Activated T-helper 2 cell treated with anti-CD3 and anti-CD28 coated beads, Interferon-gamma antibody, Interleukin-2, Interleukin-4, amounts not matched to agents 10 μg/mL and 5 μg/mL and 100 μg/mL, durations not matched to agents 14 hours and 24 hours and 36 hours (primary cell): ENCODE results near the gene DOK6. TPM values are rescaled to one million over a fixed set of nuclear protein-coding genes. Genes with fewer than 3 reads are reported as not detected.

Source experiments
- DNase-seq: peaks from one replicate; pipeline ENCODE4 v3.0.0; 2021; ENCODE audit warnings: low spot score
- H3K27ac Mint-ChIP-seq: one replicate; pipeline ENCODE4 v1.8.0; 2021; ENCODE audit warnings: mixed read lengths
- H3K27me3 Mint-ChIP-seq: one replicate; pipeline ENCODE4 v1.8.0; 2021; ENCODE audit warnings: low read depth, mixed read lengths
- H3K36me3 Mint-ChIP-seq: one replicate; pipeline ENCODE4 v1.8.0; 2021; ENCODE audit warnings: low read depth, mixed read lengths
- H3K4me1 Mint-ChIP-seq: one replicate; pipeline ENCODE4 v1.8.0; 2021; ENCODE audit warnings: low read depth, mixed read lengths
- H3K4me3 Mint-ChIP-seq: one replicate; pipeline ENCODE4 v1.8.0; 2021; ENCODE audit warnings: low read depth, mild to moderate bottlenecking, moderate library complexity, mixed read lengths
- H3K9me3 Mint-ChIP-seq: one replicate; pipeline ENCODE4 v1.8.0; 2021; ENCODE audit warnings: mixed read lengths
- intact Hi-C: fragments of 100-400 bp; cut with micrococcal nuclease; formaldehyde crosslinking; loops from one replicate; pipeline ENCODE4 v1.15.1; 2023
- total RNA-seq: library from RNA; stranded (reverse); gene quantifications from 2 replicates; pipeline ENCODE4 v1.2.3, GENCODE V29; 2022

The DOK6 gene
- total RNA-seq, 1 donor from 2014 or later: not detected

DNA sequence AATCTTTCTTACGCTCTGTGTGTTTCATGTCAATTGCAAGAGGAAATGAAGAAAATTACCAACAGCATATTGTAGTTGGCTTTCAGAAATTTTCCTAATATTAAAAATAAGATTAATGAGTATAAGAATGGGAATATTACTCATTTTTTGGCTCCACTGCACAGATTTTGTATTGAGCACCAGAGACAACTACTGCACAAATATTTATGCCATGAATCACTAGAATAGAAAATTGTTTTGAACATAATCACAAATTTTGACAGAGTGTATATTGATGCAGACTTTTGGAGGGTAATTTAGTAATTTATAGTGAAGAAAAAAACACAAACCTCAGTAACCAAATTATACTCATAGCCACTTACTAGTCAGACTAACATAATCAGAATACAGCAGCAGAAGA lies 118.3 kb downstream of the DOK6 start:
- H3K27ac Mint-ChIP-seq: no peak overlapping the region
- no peak overlapping the region for H3K4me3 Mint-ChIP-seq
- no peak for DNase-seq
- intact Hi-C loops: no loop called here
- no peaks in the 10 kb centered on the region for H3K36me3 Mint-ChIP-seq
- no peaks in the 10 kb centered on the region for H3K9me3 Mint-ChIP-seq
- H3K4me1 Mint-ChIP-seq: no peaks in the 10 kb centered on the region
- H3K27me3 Mint-ChIP-seq: no peaks in the 10 kb centered on the region

DNA sequence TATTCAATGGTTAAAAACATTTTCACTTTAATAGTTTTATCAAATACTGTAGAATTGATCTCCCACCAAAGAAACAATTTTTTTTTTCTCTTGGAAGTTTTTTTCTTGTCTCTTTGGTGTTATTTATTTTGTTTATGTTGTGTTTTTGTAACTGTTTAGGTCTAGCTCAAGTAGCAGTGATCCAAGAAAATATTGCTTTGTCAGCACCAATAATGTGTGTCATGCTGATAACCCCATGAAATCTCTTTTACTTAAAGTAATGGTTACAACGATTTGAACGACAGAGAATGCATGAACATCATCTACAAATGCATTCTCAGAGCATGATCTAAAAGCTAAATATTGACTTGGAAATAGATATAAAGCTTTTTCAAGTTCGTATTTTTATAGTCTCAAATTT lies 122.9 kb downstream of the DOK6 start:
- Mint-ChIP-seq H3K4me1 (no peaks in the 10 kb centered on the region), H3K27ac (no peak overlapping the region), H3K27me3 (no peaks in the 10 kb centered on the region), H3K4me3 (no peak overlapping the region), H3K36me3 (no peaks in the 10 kb centered on the region), H3K9me3 (no peaks in the 10 kb centered on the region)
- DNase-seq: no peak
- intact Hi-C loops: no loop called here

- no peaks in the 10 kb centered on the region for H3K4me1 Mint-ChIP-seq
- H3K36me3 Mint-ChIP-seq: no peaks in the 10 kb centered on the region
- H3K27me3 Mint-ChIP-seq: no peaks in the 10 kb centered on the region
- no peaks in the 10 kb centered on the region for H3K9me3 Mint-ChIP-seq
- H3K4me3 Mint-ChIP-seq: no peak overlapping the region
- no peak for DNase-seq
- H3K27ac Mint-ChIP-seq: no peak overlapping the region
- intact Hi-C loops: no loop called here
Measured at GRCh38 chr18:69528435-69528834, 127.7 kb downstream of the DOK6 start.

DNA sequence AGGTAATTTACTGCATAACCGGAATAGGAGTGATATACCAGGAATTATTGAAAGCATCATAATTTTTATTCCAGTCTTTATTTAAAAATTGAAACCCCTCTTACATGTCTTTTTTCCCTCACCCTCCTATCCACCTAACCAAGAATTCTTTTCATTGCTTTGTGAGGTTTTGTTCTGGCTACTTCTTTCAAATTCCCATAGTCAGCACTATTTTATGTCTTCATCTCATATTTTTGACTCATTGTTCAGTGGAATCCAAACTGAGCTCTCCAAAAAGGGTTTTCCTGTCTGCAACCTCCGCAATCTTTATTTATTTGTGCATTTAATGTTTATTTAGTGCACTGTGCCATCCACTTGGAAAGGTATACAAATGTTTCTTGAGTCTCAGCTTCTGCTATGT lies 128.5 kb downstream of the DOK6 start:
- DNase-seq: no peak
- Mint-ChIP-seq H3K27me3 (no peaks in the 10 kb centered on the region), H3K4me1 (no peaks in the 10 kb centered on the region), H3K36me3 (no peaks in the 10 kb centered on the region), H3K4me3 (no peak overlapping the region), H3K9me3 (no peaks in the 10 kb centered on the region), H3K27ac (no peak overlapping the region)
- intact Hi-C loops: no loop called here

- Mint-ChIP-seq H3K27ac (no peak overlapping the region), H3K36me3 (no peaks in the 10 kb centered on the region), H3K9me3 (no peaks in the 10 kb centered on the region), H3K4me3 (no peak overlapping the region), H3K4me1 (no peaks in the 10 kb centered on the region), H3K27me3 (no peaks in the 10 kb centered on the region)
- DNase-seq: no peak
- intact Hi-C loops: no loop called here
Measured at GRCh38 chr18:69531973-69532372, 131.3 kb downstream of the DOK6 start.

DNA sequence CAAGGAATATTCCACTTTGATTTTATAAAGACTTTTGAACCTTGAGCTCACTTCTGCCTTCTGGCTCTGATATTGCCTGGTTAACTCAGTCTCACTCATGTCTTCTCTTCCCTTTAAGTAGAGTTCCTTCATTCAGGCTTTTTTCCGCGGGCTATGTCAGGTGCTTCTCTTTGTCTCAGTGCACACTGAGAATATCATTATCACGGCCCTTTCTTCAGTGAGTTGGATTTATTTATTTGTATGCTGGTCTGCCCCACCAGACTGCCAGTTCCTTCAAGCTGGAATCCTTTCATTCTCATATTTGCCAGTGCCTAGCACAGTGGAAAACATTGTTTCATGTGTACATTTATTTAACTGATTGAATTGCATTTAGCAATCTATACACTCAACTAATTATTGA lies 136.5 kb downstream of the DOK6 start:
- Mint-ChIP-seq H3K36me3 (no peaks in the 10 kb centered on the region), H3K4me3 (no peak overlapping the region), H3K4me1 (no peaks in the 10 kb centered on the region), H3K27me3 (no peaks in the 10 kb centered on the region), H3K9me3 (no peaks in the 10 kb centered on the region), H3K27ac (no peak overlapping the region)
- intact Hi-C loops: no loop called here
- no peak for DNase-seq

GRCh38 chr18:69538849-69539248 lies 138.2 kb downstream of the DOK6 start:
- Mint-ChIP-seq H3K4me1 (no peaks in the 10 kb centered on the region), H3K4me3 (no peak overlapping the region), H3K9me3 (no peaks in the 10 kb centered on the region), H3K27me3 (no peaks in the 10 kb centered on the region), H3K27ac (no peak overlapping the region), H3K36me3 (no peaks in the 10 kb centered on the region)
- no peak for DNase-seq
- intact Hi-C loops: no loop called here

GRCh38 chr18:69539404-69539803 lies 138.7 kb downstream of the DOK6 start:
- DNase-seq: no peak
- intact Hi-C loops: no loop called here
- Mint-ChIP-seq H3K27ac (no peak overlapping the region), H3K36me3 (no peaks in the 10 kb centered on the region), H3K4me3 (no peak overlapping the region), H3K9me3 (no peaks in the 10 kb centered on the region), H3K27me3 (no peaks in the 10 kb centered on the region), H3K4me1 (no peaks in the 10 kb centered on the region)

- H3K27me3 Mint-ChIP-seq: no peaks in the 10 kb centered on the region
- intact Hi-C loops: no loop called here
- H3K9me3 Mint-ChIP-seq: no peaks in the 10 kb centered on the region
- no peak overlapping the region for H3K27ac Mint-ChIP-seq
- H3K4me1 Mint-ChIP-seq: no peaks in the 10 kb centered on the region
- DNase-seq: no peak
- H3K36me3 Mint-ChIP-seq: no peaks in the 10 kb centered on the region
- H3K4me3 Mint-ChIP-seq: no peak overlapping the region
Measured at GRCh38 chr18:69556228-69556627, 155.5 kb downstream of the DOK6 start.

- Mint-ChIP-seq H3K4me1 (no peaks in the 10 kb centered on the region), H3K36me3 (no peaks in the 10 kb centered on the region), H3K27ac (no peak overlapping the region), H3K4me3 (no peak overlapping the region), H3K9me3 (no peaks in the 10 kb centered on the region), H3K27me3 (no peaks in the 10 kb centered on the region)
- intact Hi-C loops: no loop called here
- DNase-seq: no peak
Measured at GRCh38 chr18:69557282-69557681, 156.6 kb downstream of the DOK6 start.

DNA sequence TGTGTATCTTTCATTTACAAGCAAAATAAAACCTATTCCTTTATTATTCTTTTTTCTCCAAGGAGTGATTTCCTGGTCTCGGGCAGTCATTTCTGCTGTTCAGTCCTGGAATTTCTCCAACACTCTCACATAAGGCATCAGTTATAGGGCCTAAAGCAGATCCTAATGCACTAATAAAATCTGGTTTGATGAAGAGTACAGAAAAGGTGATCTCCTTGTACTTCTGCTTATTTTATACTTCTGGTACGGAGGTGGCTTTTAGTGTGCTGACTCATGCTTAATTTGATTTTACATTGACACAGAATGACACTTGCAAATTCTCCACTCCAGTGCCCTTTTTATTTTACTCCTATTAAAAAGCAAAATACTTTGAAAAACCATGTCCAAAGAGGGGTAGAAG lies 157.4 kb downstream of the DOK6 start:
- Mint-ChIP-seq H3K27me3 (no peaks in the 10 kb centered on the region), H3K27ac (no peak overlapping the region), H3K36me3 (no peaks in the 10 kb centered on the region), H3K9me3 (no peaks in the 10 kb centered on the region), H3K4me1 (no peaks in the 10 kb centered on the region), H3K4me3 (no peak overlapping the region)
- no peak for DNase-seq
- intact Hi-C loops: no loop called here

GRCh38 chr18:69559604-69560003 lies 158.9 kb downstream of the DOK6 start:
- DNase-seq: no peak
- Mint-ChIP-seq H3K27ac (no peak overlapping the region), H3K4me3 (no peak overlapping the region), H3K36me3 (no peaks in the 10 kb centered on the region), H3K4me1 (no peaks in the 10 kb centered on the region), H3K9me3 (no peaks in the 10 kb centered on the region), H3K27me3 (no peaks in the 10 kb centered on the region)
- intact Hi-C loops: no loop called here

DNA sequence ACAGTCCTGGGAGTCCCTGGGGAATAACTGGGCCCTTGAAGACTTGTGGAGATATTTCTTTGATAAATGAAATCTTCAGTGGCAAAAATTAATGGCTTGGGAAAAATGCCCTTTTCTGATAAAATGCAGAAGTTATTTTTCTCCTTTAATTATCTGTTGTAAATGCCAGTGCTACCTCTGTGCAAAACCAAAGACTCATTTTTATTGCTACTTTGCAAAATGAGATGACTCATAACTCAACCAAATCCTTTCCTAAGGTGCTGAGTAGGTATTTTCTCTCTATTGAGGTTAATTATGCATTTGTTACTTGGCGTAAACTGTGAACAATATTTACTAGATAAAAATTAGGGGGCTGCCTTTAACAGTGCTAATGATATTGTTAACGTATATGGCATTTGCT lies 163.9 kb downstream of the DOK6 start:
- intact Hi-C loops: no loop called here
- H3K9me3 Mint-ChIP-seq: no peaks in the 10 kb centered on the region
- H3K4me3 Mint-ChIP-seq: no peak overlapping the region
- no peaks in the 10 kb centered on the region for H3K4me1 Mint-ChIP-seq
- H3K27ac Mint-ChIP-seq: no peak overlapping the region
- DNase-seq: no peak
- no peaks in the 10 kb centered on the region for H3K27me3 Mint-ChIP-seq
- no peaks in the 10 kb centered on the region for H3K36me3 Mint-ChIP-seq

DNA sequence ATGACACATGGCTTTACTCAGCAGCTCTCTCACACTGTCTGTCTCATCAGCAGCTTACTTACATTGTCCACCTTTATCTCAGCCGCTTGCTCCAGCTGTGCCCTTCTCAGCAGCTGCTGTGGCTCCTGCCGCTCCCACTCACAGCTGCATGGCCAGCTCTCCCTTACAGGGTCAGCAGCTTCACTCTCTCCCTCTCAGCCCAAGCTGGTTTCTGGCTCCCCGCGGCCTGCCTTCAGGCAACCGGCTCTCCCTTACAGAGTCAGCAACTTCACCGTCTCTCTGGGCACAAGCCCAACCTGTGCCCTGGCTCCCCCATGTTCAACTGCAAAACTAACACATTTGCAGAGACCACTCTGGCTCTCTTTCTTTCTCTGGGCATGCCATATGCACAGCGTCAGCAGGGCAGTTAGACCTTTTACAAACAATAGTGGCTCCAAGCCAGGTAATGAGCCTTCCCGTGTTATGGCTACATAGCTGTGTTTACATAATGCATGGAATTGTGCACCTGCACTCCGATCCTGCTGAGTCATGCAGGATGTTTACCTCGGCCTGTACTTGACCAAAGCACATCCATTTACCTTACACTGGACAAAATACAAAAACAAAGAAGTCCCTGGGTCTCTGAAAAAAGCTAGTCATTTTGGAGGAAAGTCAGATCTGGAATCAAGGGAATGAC lies 167.3 kb downstream of the DOK6 start:
- Mint-ChIP-seq H3K4me1 (no peaks in the 10 kb centered on the region), H3K4me3 (no peak overlapping the region), H3K27ac (no peak overlapping the region), H3K36me3 (no peaks in the 10 kb centered on the region), H3K27me3 (no peaks in the 10 kb centered on the region), H3K9me3 (no peaks in the 10 kb centered on the region)
- intact Hi-C loops: no loop called here
- no peak for DNase-seq
